GM21390 (cell line): Measurements from ENCODE around the gene TDRD1.

Experiments used
- ATAC-seq: cut with Tn5 transposase; IDR thresholded peaks from one replicate; pipeline ENCODE4 v1.9.1; 2021; ENCODE audit not compliant: unreplicated experiment

TDRD1 gene

DNA sequence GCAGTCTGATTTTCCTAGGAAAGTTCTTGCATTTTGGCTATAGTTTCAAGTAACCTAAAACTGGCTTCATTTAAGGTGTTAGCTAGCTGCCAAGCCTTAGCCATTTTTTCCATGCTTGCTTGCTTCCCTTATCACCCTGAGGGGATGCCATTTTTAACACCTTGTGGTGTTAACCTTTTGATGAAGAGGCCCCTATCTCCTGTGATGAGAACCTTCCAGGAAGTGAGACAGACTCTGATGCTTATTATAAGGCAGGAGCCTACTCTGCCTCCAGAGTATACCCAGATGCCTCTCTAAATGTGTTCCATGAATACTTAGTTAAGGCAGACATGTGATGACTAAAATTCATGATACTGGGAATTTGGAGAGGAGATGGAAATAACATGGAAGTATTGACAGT lies 55.0 kb downstream of the TDRD1 start:
- no peak for ATAC-seq

GRCh38 chr10:114239117-114239993 lies 60.2 kb downstream of the TDRD1 start, which contains the start of gene VWA2:
Gene VWA2 (plus strand): TSS chr10:114239254. CDS start chr10:114248714, 9,460 bp downstream.
- no peak for ATAC-seq

- ATAC-seq, result no peak
Observed at GRCh38 chr10:114239994-114240345, 60.8 kb downstream of the TDRD1 start.

DNA sequence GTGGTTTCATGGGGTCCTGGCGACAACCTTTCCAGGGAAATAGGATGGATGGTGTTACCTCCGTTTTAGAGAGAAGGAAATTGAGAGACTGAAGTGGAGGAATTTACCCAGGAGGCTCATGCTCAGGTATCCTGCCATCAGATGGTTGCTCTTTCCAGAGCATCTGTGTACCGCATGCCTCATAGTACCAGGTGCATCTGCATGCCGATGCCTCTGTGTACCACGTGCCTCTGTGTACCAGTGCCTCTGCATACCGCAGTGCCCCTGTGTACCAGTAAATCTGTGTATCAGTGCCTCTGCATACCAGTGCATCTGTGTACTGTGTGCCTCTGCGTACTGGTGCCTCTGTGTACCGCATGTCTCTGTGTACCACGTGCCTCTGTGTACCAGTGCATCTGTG lies 63.1 kb downstream of the TDRD1 start:
- ATAC-seq, result no peak

GRCh38 chr10:114243661-114244060 lies 64.5 kb downstream of the TDRD1 start:
- no peak for ATAC-seq

GRCh38 chr10:114244126-114244525 lies 65.0 kb downstream of the TDRD1 start:
- ATAC-seq, result no peak

- no peak for ATAC-seq
Observed at GRCh38 chr10:114245121-114245791, 66.1 kb downstream of the TDRD1 start.

GRCh38 chr10:114246679-114247305 lies 67.6 kb downstream of the TDRD1 start:
- no peak for ATAC-seq

- no peak for ATAC-seq
Observed at GRCh38 chr10:114250236-114250635, 71.1 kb downstream of the TDRD1 start.

DNA sequence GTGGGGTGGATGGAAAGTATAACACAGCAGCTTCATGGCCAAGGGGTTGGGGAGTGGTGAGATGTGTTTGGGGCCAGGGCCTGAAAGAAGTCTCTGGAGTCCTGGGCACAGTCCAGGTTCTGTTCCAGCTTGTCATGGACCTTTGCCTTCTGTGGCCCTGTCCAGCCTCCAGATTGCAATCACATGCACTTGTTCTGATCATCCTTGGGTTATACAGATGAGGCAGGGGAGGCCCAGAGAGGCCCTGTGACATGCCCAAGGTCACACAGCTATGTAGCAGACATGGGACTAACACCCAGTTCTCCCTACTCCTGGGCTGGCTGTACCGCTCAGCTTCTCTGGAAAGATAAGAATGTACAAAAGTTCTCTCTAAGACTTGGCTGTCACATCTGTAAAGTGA lies 71.6 kb downstream of the TDRD1 start:
- no peak for ATAC-seq

DNA sequence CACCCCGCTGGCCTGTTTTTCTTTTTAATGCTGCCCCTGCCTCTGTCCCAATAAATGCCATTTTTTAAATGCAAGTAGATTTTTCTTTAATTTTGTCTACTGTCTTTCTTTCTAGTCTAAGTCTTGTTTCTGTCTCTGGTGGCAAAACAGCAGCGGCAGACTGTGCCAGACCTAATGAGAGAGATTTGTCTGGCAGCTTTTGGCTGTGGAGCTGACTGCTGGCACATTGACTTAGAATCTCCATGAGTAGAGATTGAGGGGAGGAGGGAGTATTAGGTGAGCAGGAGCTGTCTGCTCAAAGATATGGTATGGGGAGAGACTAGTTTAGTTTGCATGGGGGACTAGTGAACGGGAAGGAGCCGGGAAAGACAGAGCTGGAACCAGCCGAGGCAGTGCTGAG lies 72.9 kb downstream of the TDRD1 start:
- ATAC-seq, result no peak

GRCh38 chr10:114252883-114253282 lies 73.7 kb downstream of the TDRD1 start:
- ATAC-seq, result no peak

DNA sequence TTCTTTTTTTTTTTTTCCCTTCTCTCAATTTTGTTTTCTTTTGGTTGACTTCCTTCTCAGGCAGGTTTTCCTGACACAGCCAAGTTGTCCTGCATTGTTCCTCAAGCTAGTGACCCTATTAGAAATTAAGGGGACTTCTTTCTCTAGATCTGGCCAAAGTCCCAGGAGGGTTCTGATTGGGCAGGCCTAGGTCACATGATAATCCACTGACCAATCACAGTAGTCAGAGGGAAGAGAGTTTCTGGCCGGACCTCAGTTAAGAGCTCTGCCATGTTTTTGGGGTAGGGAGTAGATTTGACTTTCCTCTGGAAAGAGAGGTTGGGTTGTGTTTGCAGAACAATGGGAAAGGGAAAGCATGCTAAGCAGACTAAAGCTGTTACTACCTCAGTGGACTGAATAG lies 76.1 kb downstream of the TDRD1 start:
- no peak for ATAC-seq

DNA sequence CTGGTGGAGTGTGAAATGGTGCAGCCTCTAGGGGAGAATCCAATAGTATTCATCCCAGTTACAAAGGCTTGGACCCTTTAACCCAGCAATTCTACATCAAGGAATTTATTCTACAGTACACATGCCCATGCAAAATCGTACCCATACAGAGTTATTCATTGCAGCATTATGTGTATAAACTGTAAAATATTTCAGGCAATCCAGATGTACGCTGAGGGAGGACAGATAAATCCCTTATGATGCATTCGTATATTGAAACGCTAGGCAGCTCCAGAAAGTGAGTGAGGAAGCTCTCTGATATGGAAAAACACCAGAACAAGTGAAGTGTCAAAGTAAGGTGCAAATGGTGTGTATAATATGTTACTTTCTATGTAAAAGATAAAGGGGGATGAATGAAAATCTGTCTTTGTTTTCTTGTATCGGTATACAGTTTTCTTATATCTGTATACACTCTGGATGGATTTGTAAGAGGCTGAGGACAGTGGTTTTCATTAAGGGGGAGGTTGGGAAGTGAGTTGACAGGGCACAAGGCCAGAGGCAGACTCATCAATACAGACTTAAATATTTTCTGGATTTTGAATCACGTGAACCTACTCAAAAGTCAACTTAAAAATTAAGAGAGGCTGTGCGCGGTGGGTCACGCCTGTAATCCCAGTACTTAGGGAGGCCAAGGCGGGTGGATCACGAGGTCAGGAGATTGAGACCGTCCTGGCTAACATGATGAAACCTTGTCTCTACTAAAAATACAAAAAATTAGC lies 77.0 kb downstream of the TDRD1 start:
- ATAC-seq, result no peak

DNA sequence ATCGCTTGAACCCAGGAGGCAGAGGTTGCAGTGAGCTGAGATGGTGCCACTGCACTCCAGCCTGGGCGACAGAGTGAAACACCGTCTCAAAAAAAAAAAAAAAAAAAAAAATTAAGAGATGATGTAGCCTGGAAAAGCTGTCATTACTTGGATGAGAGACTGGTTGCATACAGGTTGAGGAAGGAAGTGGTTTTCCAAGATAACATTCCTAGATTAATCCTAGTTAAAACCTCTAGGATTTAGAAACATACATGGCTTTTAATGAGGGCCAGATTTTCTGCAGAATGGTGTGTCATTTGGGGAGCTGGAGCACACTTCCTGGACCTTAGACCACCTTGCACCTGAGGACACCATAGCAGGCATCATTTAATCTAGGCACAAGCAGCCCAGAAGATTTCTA lies 77.7 kb downstream of the TDRD1 start:
- ATAC-seq, result no peak

- no peak for ATAC-seq
Observed at GRCh38 chr10:114257498-114257897, 78.3 kb downstream of the TDRD1 start.

GRCh38 chr10:114258274-114258840 lies 79.2 kb downstream of the TDRD1 start:
- ATAC-seq, result no peak

DNA sequence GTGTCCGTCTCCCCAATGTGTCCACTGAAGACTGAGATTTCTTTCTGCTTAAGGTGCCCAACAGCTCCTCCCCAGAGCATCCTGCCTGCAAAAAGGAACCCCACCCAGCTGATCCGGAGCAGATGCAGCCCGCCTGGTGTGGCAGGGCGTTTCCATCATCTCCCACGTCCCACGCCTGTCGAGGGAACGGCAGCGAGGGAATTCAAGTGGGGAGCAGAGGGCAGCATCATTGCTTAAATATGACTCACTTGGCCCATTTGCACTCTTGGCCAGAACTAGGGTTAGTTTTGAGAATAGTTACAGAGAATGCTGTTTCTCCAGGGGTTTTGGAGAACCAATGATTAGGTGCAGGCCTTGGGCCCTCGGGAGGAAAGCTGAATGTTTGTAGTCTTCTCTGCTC lies 80.7 kb downstream of the TDRD1 start:
- no peak for ATAC-seq

DNA sequence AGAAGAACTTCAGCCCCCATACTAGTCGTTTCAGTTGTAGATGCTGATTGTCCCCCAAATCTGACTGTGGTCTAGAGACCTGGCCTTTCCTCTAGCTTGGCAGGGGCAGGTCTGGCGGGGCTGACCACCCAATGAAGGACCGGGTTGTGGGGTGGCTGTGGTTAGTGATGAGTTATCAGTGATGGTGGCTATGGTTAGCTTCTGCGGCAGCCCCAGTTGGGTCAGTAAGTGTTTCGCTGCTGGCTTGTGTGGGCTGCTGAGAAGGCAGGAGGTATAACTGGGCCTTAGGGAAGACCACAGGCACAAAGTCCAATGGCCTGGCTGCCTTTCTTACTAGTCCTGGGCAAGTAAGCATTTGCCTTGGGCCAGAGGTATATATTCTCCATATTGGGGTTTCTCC lies 81.2 kb downstream of the TDRD1 start:
- ATAC-seq, result no peak

DNA sequence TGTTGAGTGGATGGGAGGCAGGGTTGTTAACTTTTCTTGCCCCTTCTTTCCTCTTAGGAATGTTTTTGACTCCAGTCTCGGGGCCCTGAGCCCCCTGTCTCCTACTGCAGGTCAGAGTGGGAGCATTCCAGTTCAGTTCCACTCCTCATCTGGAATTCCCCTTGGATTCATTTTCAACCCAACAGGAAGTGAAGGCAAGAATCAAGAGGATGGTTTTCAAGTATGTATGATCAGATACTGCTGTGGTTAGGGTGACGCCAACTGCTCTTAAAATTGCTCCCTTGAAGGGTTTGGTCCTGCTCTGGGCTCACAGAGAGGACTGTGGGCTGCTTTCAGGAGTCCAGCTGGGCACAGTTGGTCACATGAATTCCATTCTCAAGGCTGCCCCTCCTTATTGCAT lies 81.9 kb downstream of the TDRD1 start:
- no peak for ATAC-seq

GRCh38 chr10:114262496-114262895 lies 83.3 kb downstream of the TDRD1 start:
- no peak for ATAC-seq
